Activated B cell treated with CpG ODN at 0.5 μM for 24 hours (primary cell): ENCODE results near the gene RASSF9. TPM values are rescaled to one million over a fixed set of nuclear protein-coding genes. Genes with fewer than 3 reads are reported as not detected.

ENCODE experiments used
- ATAC-seq: fragments of 200-7000 bp; cut with Tn5 transposase; one replicate; pipeline ENCODE4 v1.10.0; 2021; ENCODE audit warnings: low read depth, mild to moderate bottlenecking, moderate library complexity
- CTCF ChIA-PET: fragments of 350-600 bp; sonication (Branson Sonifier 250); formaldehyde crosslinking; loops from one replicate; lab custom pipeline; 2021; ENCODE audit warnings: antibody characterized with exemption; lab: Charles Lee
- POLR2A ChIA-PET: fragments of 350-600 bp; sonication (Branson Sonifier 250); formaldehyde crosslinking; loops from one replicate; lab custom pipeline; 2021; ENCODE audit warnings: antibody characterized with exemption; lab: Charles Lee
- DNase-seq: peaks from one replicate; pipeline ENCODE4 v3.0.0; 2022
- H3K27ac Mint-ChIP-seq: one replicate; pipeline ENCODE4 v1.8.0; 2020; ENCODE audit warnings: mixed read lengths
- H3K27me3 Mint-ChIP-seq: one replicate; pipeline ENCODE4 v1.8.0; 2021; ENCODE audit warnings: mixed read lengths
- H3K36me3 Mint-ChIP-seq: one replicate; pipeline ENCODE4 v1.8.0; 2021; ENCODE audit warnings: low read depth, mixed read lengths
- H3K4me1 Mint-ChIP-seq: one replicate; pipeline ENCODE4 v1.8.0; 2021; ENCODE audit warnings: mixed read lengths
- H3K4me3 Mint-ChIP-seq: one replicate; pipeline ENCODE4 v1.8.0; 2020; ENCODE audit warnings: mild to moderate bottlenecking, mixed read lengths
- H3K9me3 Mint-ChIP-seq: one replicate; pipeline ENCODE4 v1.8.0; 2020; ENCODE audit warnings: mixed read lengths
- CTCF ChIP-seq: fragments of 200-600 bp; IDR thresholded peaks from one replicate; pipeline ENCODE4 v1.8.0; 2022; ENCODE audit warnings: antibody characterized with exemption, mild to moderate bottlenecking
- intact Hi-C: fragments of 100-400 bp; cut with micrococcal nuclease; formaldehyde crosslinking; loops from one replicate; pipeline ENCODE4 v1.15.1; 2024
- total RNA-seq: library from RNA; stranded (reverse); gene quantifications from 2 replicates; pipeline ENCODE4 v1.2.3, GENCODE V29; 2022

The RASSF9 gene
- total RNA-seq, 1 donor from 2014 or later: not detected

- no peak for ATAC-seq
- no peak overlapping the region for H3K27ac Mint-ChIP-seq
- ChIA-PET CTCF (no interaction called here), POLR2A (no interaction called here)
- TF ChIP-seq CTCF: no peak
- no peak for DNase-seq
- intact Hi-C loops: no loop called here
- no peaks in the 10 kb centered on the region for H3K27me3 Mint-ChIP-seq
- no peak overlapping the region for H3K4me3 Mint-ChIP-seq
- H3K9me3 Mint-ChIP-seq: peaks cover 9% of the 10 kb centered on the region
- no peaks in the 10 kb centered on the region for H3K36me3 Mint-ChIP-seq
- no peaks in the 10 kb centered on the region for H3K4me1 Mint-ChIP-seq
Measured at GRCh38 chr12:85759091-85759490, 77.1 kb downstream of the RASSF9 start.

GRCh38 chr12:85755760-85756159 lies 80.4 kb downstream of the RASSF9 start:
- DNase-seq (no peak), ATAC-seq (no peak)
- Mint-ChIP-seq H3K4me3 (no peak overlapping the region), H3K9me3 (peaks cover 9% of the 10 kb centered on the region), H3K36me3 (no peaks in the 10 kb centered on the region), H3K27me3 (no peaks in the 10 kb centered on the region), H3K4me1 (no peaks in the 10 kb centered on the region), H3K27ac (no peak overlapping the region)
- TF ChIP-seq CTCF: no peak
- intact Hi-C loops: no loop called here
- CTCF ChIA-PET: no interaction called here
- POLR2A ChIA-PET: no interaction called here

Other genes starting within 250 kb of the RASSF9 start
- not detected in 2 replicates for gene NTS, start 37.9 kb upstream of the RASSF9 start, total RNA-seq